Activated T-cell treated with anti-CD3 and anti-CD28 coated beads for 24 hours (primary cell): Measurements from ENCODE around the gene SYK.
"Not testable (repeated sequence)": the region's sequence is repeated elsewhere in the genome, so short reads cannot be mapped to it uniquely, and the experiment has no call there.

ENCODE experiments used
- DNase-seq: peaks from one replicate; pipeline ENCODE4 v3.0.0-alpha.2; 2020; ENCODE audit warnings: low read depth

The SYK gene

GRCh38 chr9:90801241-90801972 lies at the start of gene SYK:
Gene SYK (plus strand): TSS chr9:90801819. CDS start chr9:90843899, 42,080 bp downstream.
- DNase-seq, result peak; percentile 4

DNA sequence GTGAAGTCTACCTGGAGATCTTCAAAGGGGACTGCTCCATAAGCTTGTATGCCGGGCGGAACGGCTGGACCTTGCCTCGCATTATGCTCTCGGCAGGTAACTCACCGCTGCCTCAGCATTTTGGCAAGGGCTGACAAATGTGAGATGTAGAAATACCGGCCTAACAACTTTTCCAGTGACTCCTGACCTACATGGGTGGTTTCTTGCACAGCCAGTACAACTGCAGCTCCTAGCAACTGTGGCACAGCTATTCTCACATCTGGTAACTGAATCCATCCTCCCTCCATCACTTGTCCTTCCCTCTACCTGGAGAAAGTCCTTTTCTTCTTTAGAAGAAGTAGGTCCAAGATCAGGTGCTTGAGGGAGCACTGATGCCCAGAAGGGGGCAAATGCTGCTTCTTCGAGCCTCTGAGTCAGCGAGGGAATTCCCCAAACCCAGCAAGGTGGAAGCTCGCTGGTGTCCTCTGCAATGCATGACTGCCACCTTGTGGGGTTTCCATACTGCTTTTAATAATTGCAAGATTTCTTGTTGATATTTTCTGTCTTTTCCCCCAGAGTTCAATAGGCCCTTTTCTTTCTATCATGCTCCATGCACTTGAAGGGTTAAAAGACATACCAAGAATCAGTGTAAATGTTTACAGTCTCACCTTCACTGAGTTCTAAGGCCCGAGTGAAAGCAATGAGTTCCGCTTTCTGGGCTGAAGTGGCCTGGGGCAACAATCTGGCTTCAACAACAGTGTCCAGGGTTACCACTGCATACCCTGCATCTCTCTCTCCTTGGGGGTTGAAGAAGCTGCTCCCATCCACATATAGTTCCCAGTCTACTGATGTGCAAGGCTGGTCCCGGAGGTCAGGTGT lies 45.9 kb upstream of the SYK start:
- peak; percentile 68 for DNase-seq

GRCh38 chr9:90760577-90760976 lies 41.0 kb upstream of the SYK start:
- not testable (repeated sequence) for DNase-seq

- DNase-seq, result no peak
Measured at GRCh38 chr9:90766731-90767130, 34.9 kb upstream of the SYK start.

GRCh38 chr9:90767523-90768100 lies 34.0 kb upstream of the SYK start:
- no peak for DNase-seq

DNA sequence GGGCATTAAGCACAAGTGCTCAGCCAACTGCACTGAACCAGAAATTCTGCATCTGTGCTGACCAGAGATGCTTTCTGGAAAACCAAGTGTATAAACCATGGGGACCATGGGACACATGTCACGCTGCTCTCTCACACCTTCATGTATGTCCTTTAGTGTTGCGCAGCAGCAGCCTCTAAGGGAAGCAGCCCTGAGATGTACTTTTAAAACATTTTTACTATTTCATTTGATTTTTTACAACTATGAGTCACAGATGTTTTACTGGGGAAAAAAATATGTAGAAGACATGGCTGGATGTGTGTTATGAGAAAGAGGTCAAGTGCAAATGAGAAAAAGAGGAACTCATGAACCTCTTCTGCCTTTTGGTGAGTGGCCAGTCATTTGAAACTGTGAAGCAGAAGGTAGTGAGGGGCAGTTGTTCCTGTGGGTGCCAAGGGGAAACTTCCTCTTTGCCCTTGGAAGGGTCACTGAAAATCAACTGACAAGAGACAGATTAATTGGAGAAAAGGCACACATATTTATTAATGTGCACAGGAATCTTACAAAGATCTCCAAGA lies 31.4 kb upstream of the SYK start:
- DNase-seq, result no peak

- no peak for DNase-seq
Measured at GRCh38 chr9:90770927-90771326, 30.7 kb upstream of the SYK start.

DNA sequence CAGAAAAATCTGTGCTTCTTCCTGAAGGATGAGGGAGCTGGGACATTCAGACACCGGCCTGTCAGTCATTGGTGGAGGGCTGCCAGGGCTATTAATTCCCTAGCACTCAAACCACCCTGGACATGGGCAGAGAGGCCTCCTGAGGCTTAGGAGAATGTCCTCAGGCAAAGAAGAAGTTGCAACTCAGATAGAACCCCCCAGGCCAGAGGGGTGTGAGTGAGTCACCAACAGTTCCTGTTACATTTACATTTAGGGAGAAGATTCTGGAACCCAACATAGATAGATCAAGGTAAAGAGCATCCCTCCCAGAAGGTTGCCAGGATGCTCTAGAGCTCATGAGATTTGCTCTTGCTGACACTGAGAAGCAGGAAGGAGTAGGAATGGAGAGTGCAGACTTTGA lies 29.2 kb upstream of the SYK start:
- no peak for DNase-seq

- no peak for DNase-seq
Measured at GRCh38 chr9:90773617-90774016, 28.0 kb upstream of the SYK start.

GRCh38 chr9:90774071-90774470 lies 27.5 kb upstream of the SYK start:
- no peak for DNase-seq

GRCh38 chr9:90774682-90775081 lies 26.9 kb upstream of the SYK start:
- DNase-seq, result no peak

- DNase-seq, result no peak
Measured at GRCh38 chr9:90775657-90776056, 26.0 kb upstream of the SYK start.

DNA sequence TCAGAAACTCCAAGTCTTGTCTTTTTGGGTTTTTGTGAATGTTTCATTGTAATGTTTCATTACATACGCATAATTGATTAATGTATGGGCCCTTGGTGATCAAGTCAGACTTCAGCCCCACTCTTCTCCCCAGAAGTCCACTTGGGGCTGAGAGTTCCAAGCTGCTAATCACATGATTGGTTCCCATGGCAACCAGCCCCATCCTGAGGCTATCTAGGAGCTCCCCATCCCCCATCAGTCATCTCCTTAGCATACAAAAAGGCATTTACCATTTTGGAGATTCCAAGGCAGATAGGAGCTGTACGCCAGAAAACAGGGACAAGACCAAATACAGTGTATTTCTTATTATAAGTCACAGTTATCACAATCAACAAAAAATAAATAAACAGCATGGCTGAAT lies 22.9 kb upstream of the SYK start:
- DNase-seq, result no peak

- DNase-seq, result no peak
Measured at GRCh38 chr9:90783552-90783951, 18.1 kb upstream of the SYK start.

GRCh38 chr9:90783964-90784363 lies 17.7 kb upstream of the SYK start:
- DNase-seq, result no peak

GRCh38 chr9:90787771-90788460 lies 13.7 kb upstream of the SYK start:
- no peak for DNase-seq

GRCh38 chr9:90788527-90788926 lies 13.1 kb upstream of the SYK start:
- DNase-seq, result not testable (repeated sequence)

- no peak for DNase-seq
Measured at GRCh38 chr9:90789408-90789807, 12.2 kb upstream of the SYK start.

- DNase-seq, result no peak
Measured at GRCh38 chr9:90789862-90790261, 11.8 kb upstream of the SYK start.

DNA sequence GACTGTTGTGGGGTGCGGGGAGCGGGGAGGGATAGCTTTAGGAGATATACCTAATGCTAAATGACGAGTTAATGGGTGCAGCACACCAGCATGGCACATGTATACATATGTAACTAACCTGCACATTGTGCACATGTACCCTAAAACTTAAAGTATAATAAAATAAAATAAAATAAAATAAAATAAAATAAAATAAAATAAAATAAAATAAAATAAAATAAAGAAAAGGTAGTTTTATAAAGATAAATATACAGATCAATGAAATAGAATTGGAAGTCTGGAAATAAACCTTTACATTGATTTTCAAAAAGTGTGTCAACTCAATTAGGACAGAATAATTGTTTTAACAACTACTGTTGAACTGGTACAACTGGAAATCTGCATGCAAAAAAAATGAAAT lies 8.6 kb upstream of the SYK start:
- DNase-seq, result not testable (repeated sequence)

DNA sequence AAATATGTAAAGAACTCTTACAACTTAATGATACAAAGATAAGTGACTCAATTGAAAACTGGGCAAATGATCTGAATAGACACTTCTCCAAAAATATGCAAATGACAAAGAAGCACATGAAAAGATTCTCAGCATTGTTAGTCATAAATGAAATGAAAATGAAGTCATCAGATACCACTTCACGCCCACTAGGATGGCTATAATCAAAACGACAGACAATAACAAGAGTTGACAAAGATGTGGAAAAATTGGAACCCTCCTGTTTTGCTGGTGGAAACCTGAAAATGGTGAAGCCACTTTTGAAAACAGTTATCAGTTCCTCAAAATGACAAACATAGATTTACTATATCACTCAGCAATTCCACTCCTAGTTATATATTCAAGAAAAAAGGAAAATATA lies 7.9 kb upstream of the SYK start:
- DNase-seq, result no peak

DNA sequence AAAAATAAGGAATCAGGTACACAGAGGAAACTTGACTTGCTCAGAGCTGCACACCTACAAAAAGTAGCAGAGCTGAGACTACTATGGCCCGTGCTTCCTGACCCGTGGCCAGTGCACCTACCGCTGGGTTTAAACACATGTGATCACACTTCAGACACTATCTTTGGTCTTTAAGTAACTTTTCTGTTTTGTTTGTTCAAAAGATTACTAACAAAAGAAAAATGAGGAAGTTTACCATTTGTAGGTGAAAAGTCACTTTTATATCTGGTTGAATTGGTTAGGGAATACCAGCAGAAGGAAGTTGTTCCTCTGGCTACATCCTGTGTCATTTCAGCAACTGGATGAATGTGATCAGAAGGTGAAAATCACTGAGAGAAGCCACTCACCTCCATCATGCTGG lies 6.5 kb upstream of the SYK start:
- no peak for DNase-seq
